Caki2 (cell line): Measurements from ENCODE around the gene NCBP3. TPM values are rescaled to one million over a fixed set of nuclear protein-coding genes. Genes with fewer than 3 reads are reported as not detected.

Experiments
- DNase-seq: peaks from one replicate; pipeline ENCODE4 v3.0.0-alpha.2; 2015; ENCODE audit warnings: low read depth
- in situ Hi-C: cut with HindIII; loops from 2 replicates; pipeline ENCODE4 v1.10.0; 2016; ENCODE audit warnings: low sequenced_read_pairs, low pct_unique_long_range_greater_than_20kb, mixed read lengths
- total RNA-seq: library from RNA; depleted of rRNA; stranded (reverse); fragments of >200 nt; shearing (Covaris generic); gene quantifications from 2 replicates; pipeline ENCODE4 v1.2.3, GENCODE V29; 2014; ENCODE audit warnings: low replicate concordance

NCBP3 gene
- total RNA-seq, 1 experiment from 2014 or later = 9.3 TPM

- DNase-seq = no peak
- in situ Hi-C loops = no loop called here
Measured at GRCh38 chr17:3885271-3885670, 39.2 kb upstream of the NCBP3 start.

GRCh38 chr17:3884188-3884587 lies 38.1 kb upstream of the NCBP3 start:
- in situ Hi-C loops = no loop called here
- DNase-seq = no peak

GRCh38 chr17:3882276-3882675 lies 36.2 kb upstream of the NCBP3 start:
- in situ Hi-C loops = no loop called here
- DNase-seq = no peak

- in situ Hi-C loops = no loop called here
- DNase-seq = no peak
Measured at GRCh38 chr17:3880983-3881382, 34.9 kb upstream of the NCBP3 start.

DNA sequence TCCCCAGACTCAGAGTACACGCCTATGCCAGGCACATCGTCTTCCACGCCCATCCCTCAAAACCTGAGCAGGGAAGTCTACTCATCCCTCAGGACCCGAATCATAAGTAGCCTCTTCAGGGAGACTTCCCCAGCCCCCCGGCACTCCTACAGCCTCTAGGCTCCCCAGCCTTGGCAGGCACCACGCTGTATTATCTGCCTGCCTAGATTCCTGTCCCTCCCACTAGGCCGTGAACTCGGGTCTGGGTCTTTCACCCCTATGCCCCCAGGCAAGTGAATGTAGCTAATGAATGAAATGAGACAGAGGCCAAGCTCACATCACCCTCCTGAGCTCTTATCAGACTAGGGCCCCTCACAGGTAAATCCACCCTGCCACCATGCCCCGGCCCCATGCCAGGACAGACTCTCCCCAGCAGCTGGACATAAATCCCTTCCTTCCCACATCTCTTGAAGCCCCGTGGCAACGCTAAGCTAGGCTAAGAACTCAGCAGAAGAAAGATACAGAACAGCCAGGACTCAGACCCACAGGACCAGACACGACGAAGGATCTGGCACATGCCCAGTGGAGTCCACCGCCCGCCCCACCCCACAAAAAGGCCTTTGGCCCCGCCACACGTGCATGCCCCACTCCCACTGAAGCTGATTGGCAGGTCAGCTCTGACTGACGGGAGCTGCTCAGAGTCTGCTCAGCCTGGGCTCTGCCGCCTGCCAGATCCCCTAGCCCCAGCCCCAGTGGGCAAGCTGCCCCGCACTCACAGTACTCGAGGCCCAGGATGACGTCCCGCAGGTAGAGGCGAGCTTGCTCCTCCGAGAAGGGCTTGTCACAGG lies 33.8 kb upstream of the NCBP3 start:
- in situ Hi-C loops = no loop called here
- no peak for DNase-seq

- DNase-seq = no peak
- in situ Hi-C loops = no loop called here
Measured at GRCh38 chr17:3879186-3879585, 33.1 kb upstream of the NCBP3 start.

GRCh38 chr17:3877220-3877619 lies 31.2 kb upstream of the NCBP3 start:
- in situ Hi-C loops = no loop called here
- no peak for DNase-seq

- in situ Hi-C loops = no loop called here
- no peak for DNase-seq
Measured at GRCh38 chr17:3875317-3875716, 29.3 kb upstream of the NCBP3 start.

- in situ Hi-C loops = no loop called here
Measured at GRCh38 chr17:3873862-3874261, 27.8 kb upstream of the NCBP3 start.

DNA sequence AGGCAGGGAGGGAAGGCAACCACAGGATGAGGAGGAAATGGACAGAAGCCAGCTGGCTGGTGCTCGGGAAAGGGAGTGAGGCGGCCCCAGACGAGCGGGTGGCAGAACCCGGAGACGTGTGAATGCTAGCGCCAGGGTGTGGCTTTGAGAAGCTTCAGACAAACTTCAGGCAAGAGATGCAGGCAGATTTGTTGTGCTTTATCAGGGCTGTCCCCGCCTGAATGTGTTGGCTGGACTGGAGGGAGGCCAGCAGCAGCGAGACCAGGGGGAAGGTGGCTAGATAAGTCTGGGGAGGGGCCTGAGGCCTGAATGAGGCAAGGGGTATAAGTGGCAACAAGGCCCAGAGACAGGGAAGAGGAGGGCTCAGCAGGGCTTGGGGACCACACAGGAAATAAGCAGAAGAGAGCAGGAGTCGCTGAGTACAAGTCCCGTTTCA lies 24.8 kb upstream of the NCBP3 start:
- in situ Hi-C loops = no loop called here
- DNase-seq = no peak

More at GRCh38 chr17:3873862-3874261, 27.8 kb upstream of the NCBP3 start:
- DNase-seq = no peak

DNA sequence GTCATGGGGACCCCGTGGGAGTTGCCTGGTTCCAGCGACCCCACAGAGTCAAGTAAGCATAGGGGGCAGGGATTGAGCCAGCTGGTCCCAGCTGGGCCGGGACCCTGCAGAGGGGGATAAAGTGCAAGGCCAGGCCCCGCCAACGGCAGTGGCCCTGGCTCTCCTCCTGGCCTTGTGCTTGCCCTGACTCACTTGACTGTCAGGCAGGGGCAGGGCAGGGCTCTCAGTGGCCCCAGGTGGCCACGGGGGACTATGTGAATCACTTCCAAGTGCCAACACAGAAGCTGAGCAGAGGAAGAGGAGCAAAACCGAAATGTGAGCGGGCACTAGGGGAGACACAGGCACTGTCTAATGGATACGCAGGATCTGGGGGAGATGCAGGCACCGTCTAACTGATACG lies 21.6 kb upstream of the NCBP3 start:
- in situ Hi-C loops = no loop called here
- no peak for DNase-seq

- DNase-seq = no peak
- in situ Hi-C loops = no loop called here
Measured at GRCh38 chr17:3867106-3867505, 21.1 kb upstream of the NCBP3 start.

GRCh38 chr17:3866276-3866675 lies 20.2 kb upstream of the NCBP3 start:
- no peak for DNase-seq
- in situ Hi-C loops = no loop called here

- in situ Hi-C loops = no loop called here
- DNase-seq = no peak
Measured at GRCh38 chr17:3865176-3865575, 19.1 kb upstream of the NCBP3 start.

- DNase-seq = no peak
- in situ Hi-C loops = no loop called here
Measured at GRCh38 chr17:3864534-3864933, 18.5 kb upstream of the NCBP3 start.

- in situ Hi-C loops = no loop called here
- DNase-seq = no peak
Measured at GRCh38 chr17:3861761-3862681, 16.0 kb upstream of the NCBP3 start.

- in situ Hi-C loops = no loop called here
- DNase-seq = no peak
Measured at GRCh38 chr17:3860939-3861700, 15.1 kb upstream of the NCBP3 start.

- in situ Hi-C loops = no loop called here
- DNase-seq = no peak
Measured at GRCh38 chr17:3859940-3860339, 13.9 kb upstream of the NCBP3 start.
